Neural progenitor cell (in vitro differentiated cells): ENCODE measurements around the gene NRSN1.

ENCODE experiments used
- CTCF ChIP-seq: fragments of 200-600 bp; sonication (generic); IDR thresholded peaks from 2 replicates; pipeline ENCODE4 v1.5.1; 2017; ENCODE audit warnings: antibody characterized with exemption, mild to moderate bottlenecking
- EZH2 ChIP-seq: fragments of 200-600 bp; sonication (generic); IDR thresholded peaks from 2 replicates; pipeline ENCODE4 v1.6.1; 2017; ENCODE audit warnings: antibody characterized with exemption, mild to moderate bottlenecking, moderate library complexity
- EZH2phosphoT487 ChIP-seq: fragments of 200-600 bp; sonication (generic); IDR thresholded peaks from 2 replicates; pipeline ENCODE4 v1.6.1; 2017; ENCODE audit warnings: antibody characterized with exemption

DNA sequence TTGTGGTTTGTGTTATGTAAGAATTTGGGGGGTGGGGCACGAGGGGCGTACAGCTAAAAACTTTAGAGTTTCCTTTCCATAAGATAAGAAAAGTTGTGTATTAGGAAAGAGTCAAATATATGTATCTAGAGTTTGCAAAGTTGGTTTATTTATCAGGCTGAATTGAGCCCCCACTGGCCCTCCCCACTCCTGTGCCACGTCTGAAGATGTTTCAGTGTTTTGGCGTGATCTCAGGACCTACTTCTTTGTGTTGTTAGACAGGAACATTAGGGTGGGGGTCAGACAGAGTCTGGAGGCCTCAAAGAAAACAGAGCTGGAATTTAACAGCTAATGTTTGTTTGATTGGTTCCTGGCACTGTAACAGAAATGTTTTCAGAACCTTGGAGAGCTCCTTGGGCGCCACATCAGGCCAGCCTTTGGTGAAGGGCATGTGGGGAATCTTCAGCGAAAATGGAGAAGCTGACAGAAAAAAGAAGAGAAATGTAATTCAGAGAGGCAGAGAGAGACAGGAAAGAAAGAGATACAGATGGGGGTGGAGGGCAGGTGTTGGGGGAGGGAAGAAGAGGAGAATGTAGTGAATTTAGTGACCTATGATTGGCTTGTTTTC lies 674 bp downstream of the NRSN1 start:
- no peak for TF ChIP-seq CTCF
- TF ChIP-seq EZH2: no peak
- TF ChIP-seq EZH2phosphoT487: no peak
